ENCODE results near the gene CRB2. TPM values are rescaled to one million over a fixed set of nuclear protein-coding genes. Genes with fewer than 3 reads are reported as not detected.

CRB2 gene
- total RNA-seq, 1 donor from 2014 or later = not detected

DNA sequence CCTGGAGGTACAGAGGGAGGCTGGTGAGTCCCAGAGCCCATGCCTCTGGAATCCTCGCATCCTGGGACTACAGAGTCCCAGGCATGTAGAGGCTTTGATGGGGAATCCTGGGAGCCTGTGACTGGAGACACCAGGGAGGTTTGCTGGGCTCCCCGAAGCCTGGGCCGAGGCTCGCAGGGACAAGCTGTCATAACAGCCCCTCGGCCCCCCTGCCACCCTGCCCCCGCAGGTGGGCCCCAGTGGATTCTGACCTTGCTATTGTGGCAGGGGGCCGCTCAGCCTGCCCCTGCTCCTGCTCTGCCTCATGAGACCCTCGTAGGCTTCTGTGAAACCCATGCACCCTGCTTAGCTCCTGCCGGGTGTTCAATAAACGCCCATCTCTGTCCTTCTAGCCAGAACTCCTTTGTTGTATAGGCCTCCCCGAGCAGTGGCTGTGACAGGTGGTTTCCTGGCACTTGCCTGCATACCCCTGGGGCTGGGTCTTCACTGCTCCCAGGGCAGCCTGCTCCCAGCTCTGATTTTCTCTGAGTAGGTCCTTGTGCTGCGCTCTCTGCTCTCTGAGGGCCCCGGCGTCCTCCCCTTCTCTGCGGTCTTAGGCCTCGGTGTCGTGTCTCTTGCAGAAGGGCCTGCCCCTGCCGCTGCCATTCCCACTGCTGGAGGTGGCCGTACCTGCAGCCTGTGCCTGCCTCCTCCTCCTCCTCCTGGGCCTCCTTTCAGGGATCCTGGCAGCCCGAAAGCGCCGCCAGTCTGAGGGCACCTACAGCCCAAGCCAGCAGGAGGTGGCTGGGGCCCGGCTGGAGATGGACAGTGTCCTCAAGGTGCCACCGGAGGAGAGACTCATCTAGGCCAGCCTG, 20.4 kb downstream of the CRB2 start:
- no peaks in the 10 kb centered on the region for H3K4me1 Mint-ChIP-seq (ENCODE audit: low read depth)
- H3K27ac Mint-ChIP-seq = no peak overlapping the region
- intact Hi-C loops (cut with micrococcal nuclease) = no loop called here
- no peak overlapping the region for H3K4me3 Mint-ChIP-seq (ENCODE audit: low read depth)
- H3K9me3 Mint-ChIP-seq = no peaks in the 10 kb centered on the region
- peaks cover 29% of the 10 kb centered on the region for H3K27me3 Mint-ChIP-seq (ENCODE audit: low read depth)
- H3K36me3 Mint-ChIP-seq (ENCODE audit: low read depth) = no peaks in the 10 kb centered on the region
- no peak for DNase-seq (ENCODE audit: low spot score)

DNA sequence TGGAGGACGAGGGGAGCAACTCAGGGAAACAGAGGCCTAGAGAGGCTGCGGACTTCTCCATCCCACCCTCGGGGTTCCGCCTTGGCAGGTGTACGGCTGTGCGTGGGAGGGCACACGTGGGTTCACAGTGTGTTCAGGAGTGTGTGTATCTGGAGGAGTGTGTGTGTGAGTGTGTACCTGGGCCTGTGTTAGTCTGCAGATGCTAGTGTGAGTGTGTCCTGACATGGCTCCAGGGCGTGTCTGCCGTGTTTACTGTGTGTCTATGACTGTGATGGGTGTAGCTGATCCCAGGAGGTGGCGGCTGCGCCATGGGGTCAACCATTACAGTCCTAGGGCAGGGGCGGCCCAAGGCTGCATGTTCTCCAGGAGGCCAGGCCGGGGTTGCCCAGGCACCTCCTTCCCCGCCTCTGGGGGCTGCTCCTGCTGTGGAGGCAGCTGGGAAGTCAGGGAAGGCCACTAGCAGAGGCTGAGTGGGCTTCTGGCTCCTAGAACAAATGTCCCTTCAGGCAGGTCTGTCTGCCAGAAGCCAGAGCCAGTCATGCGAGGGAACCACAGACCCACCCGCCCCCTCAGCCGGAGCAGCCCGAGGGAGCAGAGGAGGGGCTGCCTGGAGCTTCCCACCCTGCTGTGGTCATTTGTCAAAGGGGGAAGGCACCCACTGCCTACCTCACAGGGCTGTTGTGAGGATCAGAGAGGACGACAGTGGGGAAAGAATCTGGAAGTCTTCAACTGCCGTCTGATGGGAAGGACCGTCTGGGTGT, 21.4 kb downstream of the CRB2 start:
- intact Hi-C loops (cut with micrococcal nuclease) = no loop called here

DNA sequence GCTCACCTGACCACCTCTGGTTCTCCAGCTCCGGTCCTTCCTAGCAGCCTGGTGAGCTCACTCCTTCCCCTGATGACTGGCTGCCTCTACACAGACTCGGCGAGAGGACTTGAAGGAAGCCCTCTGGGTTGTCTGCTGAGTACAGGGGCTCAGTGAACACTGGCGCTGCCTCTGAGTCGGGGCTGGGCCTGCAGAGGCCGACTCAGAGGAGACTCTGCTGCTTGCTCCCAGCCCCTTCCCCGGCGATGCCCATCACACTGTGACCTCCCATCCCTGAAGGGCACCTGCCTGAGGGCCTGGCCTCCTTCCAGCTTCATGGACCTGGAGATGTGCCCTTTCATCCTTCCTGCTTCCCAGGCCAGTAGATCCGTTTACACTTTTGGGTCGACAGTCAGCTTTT, 22.0 kb downstream of the CRB2 start:
- intact Hi-C loops (cut with micrococcal nuclease) = no loop called here
- no peaks in the 10 kb centered on the region for H3K4me1 Mint-ChIP-seq (ENCODE audit: low read depth)
- no peak for DNase-seq (ENCODE audit: low spot score)

More for the DNA sequence above, 21.4 kb downstream of the CRB2 start:
- H3K9me3 Mint-ChIP-seq = no peaks in the 10 kb centered on the region
- H3K27ac Mint-ChIP-seq = no peak overlapping the region
- H3K27me3 Mint-ChIP-seq (ENCODE audit: low read depth) = peaks cover 21% of the 10 kb centered on the region
- no peak overlapping the region for H3K4me3 Mint-ChIP-seq (ENCODE audit: low read depth)
- no peaks in the 10 kb centered on the region for H3K4me1 Mint-ChIP-seq (ENCODE audit: low read depth)
- H3K36me3 Mint-ChIP-seq (ENCODE audit: low read depth) = no peaks in the 10 kb centered on the region
- no peak for DNase-seq (ENCODE audit: low spot score)

DNA sequence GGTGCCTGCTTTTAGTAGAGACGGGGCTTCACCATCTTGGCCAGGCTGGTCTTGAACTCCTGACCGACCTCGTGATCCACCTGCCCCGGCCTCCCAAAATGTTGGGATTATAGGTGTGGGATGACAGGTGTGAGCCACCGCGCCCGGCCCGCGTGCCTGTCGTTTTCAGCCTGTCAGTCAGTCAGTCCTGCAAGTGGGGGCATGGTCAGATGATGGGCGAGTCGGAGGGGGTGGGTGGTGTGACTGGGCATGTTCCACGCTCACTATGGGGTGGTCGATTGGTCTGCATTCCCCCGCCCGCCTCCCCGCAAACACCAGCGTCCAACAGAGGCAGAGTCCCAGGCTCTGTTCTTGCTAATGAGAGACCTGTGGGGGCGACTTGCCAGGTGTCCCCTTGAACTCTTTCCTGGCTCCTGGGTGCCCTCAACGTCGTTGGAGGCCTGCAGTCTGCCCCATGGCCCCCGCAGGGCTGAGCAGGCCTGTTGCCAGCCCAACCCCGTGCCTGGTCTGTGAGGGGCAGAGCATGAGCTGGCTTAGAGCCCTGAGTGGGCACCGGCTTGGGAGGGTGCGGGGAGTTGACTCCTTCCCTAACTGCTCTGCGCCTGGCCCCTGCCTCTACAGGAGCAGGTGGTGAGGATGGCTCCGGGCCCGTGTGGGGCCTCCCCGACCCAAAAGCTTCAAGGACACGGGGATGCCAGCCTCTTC, 23.1 kb downstream of the CRB2 start:
- H3K36me3 Mint-ChIP-seq (ENCODE audit: low read depth) = no peaks in the 10 kb centered on the region
- no peaks in the 10 kb centered on the region for H3K9me3 Mint-ChIP-seq
- H3K4me1 Mint-ChIP-seq (ENCODE audit: low read depth) = no peaks in the 10 kb centered on the region
- no peak overlapping the region for H3K27ac Mint-ChIP-seq
- intact Hi-C loops (cut with micrococcal nuclease) = no loop called here
- H3K4me3 Mint-ChIP-seq (ENCODE audit: low read depth) = no peak overlapping the region
- H3K27me3 Mint-ChIP-seq (ENCODE audit: low read depth) = peaks cover 13% of the 10 kb centered on the region
- no peak for DNase-seq (ENCODE audit: low spot score)

More for the DNA sequence above, 22.0 kb downstream of the CRB2 start:
- no peak overlapping the region for H3K27ac Mint-ChIP-seq
- H3K36me3 Mint-ChIP-seq (ENCODE audit: low read depth) = no peaks in the 10 kb centered on the region
- H3K9me3 Mint-ChIP-seq = no peaks in the 10 kb centered on the region
- H3K27me3 Mint-ChIP-seq (ENCODE audit: low read depth) = peaks cover 16% of the 10 kb centered on the region
- no peak overlapping the region for H3K4me3 Mint-ChIP-seq (ENCODE audit: low read depth)

DNA sequence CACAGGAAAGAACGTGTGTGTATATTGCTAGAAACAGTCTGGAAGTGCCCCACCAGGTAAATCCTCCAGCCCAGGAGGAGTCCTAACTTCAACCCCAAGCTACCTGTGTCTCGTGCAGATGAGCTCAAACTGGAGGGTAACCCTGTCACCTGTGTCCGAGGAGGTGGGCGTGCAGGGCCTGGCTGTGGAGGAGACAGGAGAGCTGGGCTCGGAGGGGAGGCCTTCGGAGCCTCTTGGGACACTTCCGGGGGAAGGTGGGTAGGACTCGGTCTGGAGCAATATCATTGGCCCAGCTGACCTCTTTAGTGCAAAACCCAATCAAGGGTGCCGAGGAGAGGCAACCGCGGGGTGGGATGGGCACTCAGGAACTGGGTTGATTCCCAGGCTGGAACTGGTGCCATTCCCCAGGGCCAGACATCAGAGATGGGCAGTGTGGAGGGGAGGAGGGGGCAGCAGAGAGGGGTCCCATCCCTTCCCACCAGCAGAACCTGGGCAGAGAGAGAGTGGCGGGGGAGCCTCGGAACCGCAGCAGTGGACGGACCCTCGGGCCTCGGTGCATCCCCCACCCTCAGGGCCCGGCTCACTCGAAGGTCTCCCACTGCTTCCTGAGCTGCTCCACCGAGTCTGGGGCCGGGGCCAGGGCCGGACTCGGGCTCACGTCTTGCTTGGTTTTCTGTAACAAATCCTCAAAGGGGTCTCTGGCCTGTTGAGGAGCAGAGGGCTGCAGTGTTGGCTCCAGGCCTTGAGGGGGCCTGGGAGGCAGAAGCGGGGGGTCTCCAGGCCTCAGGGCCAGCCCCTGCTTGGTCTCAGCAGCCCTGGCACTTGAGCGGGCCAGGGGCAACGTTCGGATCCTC, 25.1 kb downstream of the CRB2 start:
- Mint-ChIP-seq H3K4me1 (ENCODE audit: low read depth) (no peaks in the 10 kb centered on the region), H3K27me3 (ENCODE audit: low read depth) (no peaks in the 10 kb centered on the region), H3K27ac (no peak overlapping the region), H3K9me3 (no peaks in the 10 kb centered on the region), H3K4me3 (ENCODE audit: low read depth) (no peak overlapping the region), H3K36me3 (ENCODE audit: low read depth) (no peaks in the 10 kb centered on the region)
- intact Hi-C loops (cut with micrococcal nuclease) = no loop called here
- DNase-seq (ENCODE audit: low spot score) = no peak

DNA sequence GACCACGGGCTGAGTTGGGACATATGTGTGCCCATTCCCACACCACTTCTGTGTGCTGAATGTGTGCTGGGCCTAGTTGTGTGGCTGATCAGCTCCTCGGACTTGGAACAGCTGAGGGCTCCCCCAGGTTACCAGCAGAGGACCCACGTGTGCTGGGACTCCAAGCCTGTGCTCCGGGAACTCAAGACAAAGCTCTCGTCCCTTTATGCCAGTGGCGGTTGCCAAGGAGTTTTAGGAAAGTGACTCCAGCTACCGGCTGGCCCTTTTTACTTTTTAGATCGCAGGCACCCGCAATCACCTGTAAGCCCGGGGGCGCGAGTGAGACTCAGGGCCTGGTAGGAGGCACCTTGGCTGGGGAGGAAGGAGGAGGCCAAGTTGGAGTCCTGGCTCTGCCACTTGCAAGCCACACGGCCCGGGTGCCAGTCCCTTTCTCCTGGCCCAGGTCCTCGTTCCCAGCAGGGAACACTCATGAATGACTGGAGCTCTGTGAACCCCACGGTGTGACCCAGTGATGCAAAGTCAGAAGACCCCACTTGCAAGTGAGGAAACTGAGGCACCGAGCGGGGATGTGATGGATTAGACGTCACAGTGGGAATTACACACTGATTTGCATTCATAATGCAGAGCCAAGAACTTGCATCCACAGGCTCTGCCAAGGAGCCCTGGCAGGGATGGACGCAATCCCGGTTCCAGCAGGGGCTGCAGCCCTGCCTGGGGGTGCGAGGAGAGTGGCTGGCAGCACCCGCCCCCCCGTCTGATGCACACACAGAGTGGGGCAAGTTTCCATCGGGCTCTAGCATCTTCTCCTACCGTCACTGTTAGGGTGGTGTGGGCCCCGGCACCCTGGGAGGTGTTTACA, 26.9 kb downstream of the CRB2 start:
- intact Hi-C loops (cut with micrococcal nuclease) = no loop called here
- no peaks in the 10 kb centered on the region for H3K4me1 Mint-ChIP-seq (ENCODE audit: low read depth)

DNA sequence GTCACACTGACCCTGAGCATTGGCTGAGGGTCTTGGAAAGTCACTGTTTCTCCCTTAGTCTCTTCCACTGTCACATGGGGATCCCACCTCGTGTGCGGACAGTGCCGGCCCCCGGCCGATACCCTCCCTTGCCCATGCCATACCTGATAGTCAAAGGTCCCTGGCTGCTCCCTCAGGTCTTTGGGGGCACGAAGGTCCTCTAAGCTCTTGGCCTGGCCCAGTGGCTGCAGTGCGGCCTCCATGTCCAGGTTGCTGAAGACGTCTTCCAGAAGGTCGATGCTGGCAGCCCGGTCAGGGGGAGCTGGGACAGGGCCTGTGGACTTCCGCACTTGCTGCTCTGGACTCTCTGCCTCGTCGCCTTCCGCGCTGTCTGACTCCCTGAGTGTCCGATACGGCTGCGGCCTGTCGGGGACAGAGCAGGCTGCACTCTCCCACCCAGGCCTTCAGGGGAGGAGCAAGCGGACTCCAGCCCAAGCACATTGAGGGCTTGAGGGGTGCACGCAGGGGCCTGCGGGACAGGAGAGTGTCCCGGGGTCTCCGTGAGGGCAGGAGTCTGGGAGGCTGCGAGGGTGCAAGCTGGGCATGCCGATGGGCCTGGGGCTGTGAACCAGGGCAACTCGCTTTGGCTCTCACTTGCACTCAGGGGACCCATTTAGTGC, 27.6 kb downstream of the CRB2 start:
- no peaks in the 10 kb centered on the region for H3K27me3 Mint-ChIP-seq (ENCODE audit: low read depth)
- intact Hi-C loops (cut with micrococcal nuclease) = no loop called here
- no peak for DNase-seq (ENCODE audit: low spot score)
- H3K4me1 Mint-ChIP-seq (ENCODE audit: low read depth) = no peaks in the 10 kb centered on the region
- no peak overlapping the region for H3K4me3 Mint-ChIP-seq (ENCODE audit: low read depth)
- no peak overlapping the region for H3K27ac Mint-ChIP-seq
- H3K9me3 Mint-ChIP-seq = no peaks in the 10 kb centered on the region
- no peaks in the 10 kb centered on the region for H3K36me3 Mint-ChIP-seq (ENCODE audit: low read depth)

More for the DNA sequence above, 26.9 kb downstream of the CRB2 start:
- Mint-ChIP-seq H3K27me3 (ENCODE audit: low read depth) (no peaks in the 10 kb centered on the region), H3K9me3 (no peaks in the 10 kb centered on the region), H3K4me3 (ENCODE audit: low read depth) (no peak overlapping the region), H3K36me3 (ENCODE audit: low read depth) (no peaks in the 10 kb centered on the region), H3K27ac (no peak overlapping the region)
- no peak for DNase-seq (ENCODE audit: low spot score)

DNA sequence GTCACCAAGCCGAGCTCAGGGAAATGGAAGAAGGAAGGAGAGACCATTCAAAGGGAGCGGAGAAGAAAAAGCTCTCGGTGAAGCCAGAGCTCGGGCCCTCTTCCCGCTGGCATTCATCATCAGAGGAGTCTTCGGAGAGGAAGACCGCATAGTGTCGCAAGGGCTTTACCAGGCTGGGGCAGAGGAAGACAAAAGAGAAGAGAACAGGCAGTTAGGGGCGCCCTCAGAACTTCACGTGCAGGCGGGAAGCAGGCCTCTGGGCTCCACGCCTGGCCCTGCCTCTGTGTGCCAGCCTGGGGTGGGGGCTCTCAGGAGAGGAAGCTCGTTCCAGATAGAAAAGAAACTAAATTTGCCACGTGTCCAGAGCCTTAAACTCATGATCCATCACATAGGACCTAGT, 31.7 kb downstream of the CRB2 start:
- Mint-ChIP-seq H3K27me3 (ENCODE audit: low read depth) (no peaks in the 10 kb centered on the region), H3K4me1 (ENCODE audit: low read depth) (no peaks in the 10 kb centered on the region), H3K27ac (no peak overlapping the region), H3K36me3 (ENCODE audit: low read depth) (no peaks in the 10 kb centered on the region), H3K9me3 (no peaks in the 10 kb centered on the region), H3K4me3 (ENCODE audit: low read depth) (no peak overlapping the region)
- DNase-seq (ENCODE audit: low spot score) = no peak
- intact Hi-C loops (cut with micrococcal nuclease) = no loop called here

DNA sequence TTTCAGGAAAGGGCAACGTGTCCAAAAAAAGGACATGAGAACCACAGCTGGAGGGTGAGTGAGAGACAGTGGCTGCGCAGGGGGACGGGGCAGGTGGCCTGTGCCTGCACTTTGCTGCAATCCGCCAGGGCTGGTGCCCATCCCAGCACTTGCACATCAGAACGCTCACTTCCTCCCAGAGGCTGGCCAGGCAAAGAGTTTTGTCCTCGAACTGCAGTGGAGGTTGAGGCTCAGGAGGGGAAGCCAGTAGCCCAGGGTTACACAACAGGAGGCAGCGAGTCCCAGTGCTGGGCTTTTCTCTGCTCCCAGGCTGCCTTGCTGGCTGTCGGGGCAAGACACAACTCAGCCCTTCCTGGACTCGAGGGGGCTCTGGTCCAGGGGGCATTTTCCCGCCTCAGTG, 33.1 kb downstream of the CRB2 start:
- Mint-ChIP-seq H3K4me3 (ENCODE audit: low read depth) (no peak overlapping the region), H3K27me3 (ENCODE audit: low read depth) (no peaks in the 10 kb centered on the region), H3K36me3 (ENCODE audit: low read depth) (no peaks in the 10 kb centered on the region), H3K27ac (no peak overlapping the region), H3K4me1 (ENCODE audit: low read depth) (no peaks in the 10 kb centered on the region), H3K9me3 (no peaks in the 10 kb centered on the region)
- intact Hi-C loops (cut with micrococcal nuclease) = no loop called here
- no peak for DNase-seq (ENCODE audit: low spot score)

DNA sequence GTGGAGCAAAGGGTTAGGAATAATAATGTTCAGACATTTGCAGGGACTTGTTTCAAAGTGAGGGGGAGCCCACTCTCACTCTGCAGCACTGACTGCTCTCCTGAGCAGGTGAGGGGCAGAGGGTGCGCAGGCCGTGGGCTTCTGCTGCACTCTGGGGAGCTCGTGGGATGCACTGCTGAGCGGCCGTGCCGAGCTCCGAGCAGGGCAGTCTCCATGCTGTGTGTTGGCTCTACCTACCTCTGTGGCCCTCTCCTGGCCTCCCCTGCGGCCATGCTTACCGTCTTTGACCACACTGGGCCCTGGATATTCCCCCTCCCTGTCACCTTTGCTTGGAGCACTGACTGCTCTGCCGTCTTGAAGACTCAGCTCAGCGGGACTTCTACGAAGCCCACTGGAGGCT, 33.7 kb downstream of the CRB2 start:
- no peak for DNase-seq (ENCODE audit: low spot score)
- H3K36me3 Mint-ChIP-seq (ENCODE audit: low read depth) = no peaks in the 10 kb centered on the region
- no peaks in the 10 kb centered on the region for H3K4me1 Mint-ChIP-seq (ENCODE audit: low read depth)
- intact Hi-C loops (cut with micrococcal nuclease) = no loop called here
- no peaks in the 10 kb centered on the region for H3K9me3 Mint-ChIP-seq
- H3K27ac Mint-ChIP-seq = no peak overlapping the region
- no peaks in the 10 kb centered on the region for H3K27me3 Mint-ChIP-seq (ENCODE audit: low read depth)
- no peak overlapping the region for H3K4me3 Mint-ChIP-seq (ENCODE audit: low read depth)

DNA sequence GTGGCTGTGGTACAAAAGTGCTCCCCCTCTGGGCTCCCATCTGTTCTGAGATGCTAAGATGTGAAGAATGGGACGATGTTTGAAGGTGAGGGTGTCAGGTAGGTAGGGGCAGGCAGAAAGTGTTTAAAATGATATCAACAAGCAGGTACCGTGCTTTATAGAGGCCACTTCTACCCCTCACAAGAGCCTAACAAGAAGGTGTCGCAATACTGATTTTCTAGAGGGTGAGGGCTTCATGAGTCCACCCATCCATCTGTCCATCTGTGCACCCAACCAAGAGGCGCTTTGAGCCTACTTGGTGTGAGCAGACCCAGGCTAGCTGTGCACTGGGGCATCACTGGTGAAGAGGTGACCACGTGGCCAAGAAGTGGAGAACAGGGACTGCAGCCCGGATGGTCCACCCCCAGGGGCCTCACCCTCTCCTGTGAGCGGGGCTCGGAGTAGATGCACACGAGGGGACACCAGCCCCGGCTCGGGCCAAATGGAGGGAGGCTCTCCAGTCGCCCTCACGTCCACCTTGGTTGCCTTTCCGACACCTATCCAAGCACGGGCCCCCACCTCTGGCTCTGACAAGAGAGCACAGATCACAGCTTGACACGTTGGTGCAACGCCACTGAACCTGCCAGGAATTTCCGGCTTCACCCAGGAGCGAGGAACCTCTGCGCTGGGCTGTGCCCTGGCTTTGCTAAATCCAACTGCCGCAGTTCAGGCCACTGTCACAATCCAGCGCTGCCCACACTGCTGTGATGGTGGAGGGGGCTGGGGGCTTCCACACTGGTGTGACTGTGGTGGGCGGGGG, 34.5 kb downstream of the CRB2 start:
- no peak overlapping the region for H3K4me3 Mint-ChIP-seq (ENCODE audit: low read depth)
- intact Hi-C loops (cut with micrococcal nuclease) = no loop called here
- no peaks in the 10 kb centered on the region for H3K36me3 Mint-ChIP-seq (ENCODE audit: low read depth)
- H3K27me3 Mint-ChIP-seq (ENCODE audit: low read depth) = no peaks in the 10 kb centered on the region
- DNase-seq (ENCODE audit: low spot score) = no peak
- no peak overlapping the region for H3K27ac Mint-ChIP-seq
- H3K4me1 Mint-ChIP-seq (ENCODE audit: low read depth) = no peaks in the 10 kb centered on the region
- H3K9me3 Mint-ChIP-seq = no peaks in the 10 kb centered on the region
